Stimulated activated CD4-positive, alpha-beta T cell treated with anti-CD3 and anti-CD28 coated beads, Interleukin-15, amount 100 ng/mL, for 1 hour (primary cell): ENCODE measurements around the gene SLC17A6.

ENCODE experiments used
- DNase-seq, 2 donors: peaks; one replicate each; pipeline ENCODE4 v3.0.0-alpha.2; 2020; ENCODE audit warnings: low read depth in 1 of 2, low spot score in 1 of 2

Gene SLC17A6

DNA sequence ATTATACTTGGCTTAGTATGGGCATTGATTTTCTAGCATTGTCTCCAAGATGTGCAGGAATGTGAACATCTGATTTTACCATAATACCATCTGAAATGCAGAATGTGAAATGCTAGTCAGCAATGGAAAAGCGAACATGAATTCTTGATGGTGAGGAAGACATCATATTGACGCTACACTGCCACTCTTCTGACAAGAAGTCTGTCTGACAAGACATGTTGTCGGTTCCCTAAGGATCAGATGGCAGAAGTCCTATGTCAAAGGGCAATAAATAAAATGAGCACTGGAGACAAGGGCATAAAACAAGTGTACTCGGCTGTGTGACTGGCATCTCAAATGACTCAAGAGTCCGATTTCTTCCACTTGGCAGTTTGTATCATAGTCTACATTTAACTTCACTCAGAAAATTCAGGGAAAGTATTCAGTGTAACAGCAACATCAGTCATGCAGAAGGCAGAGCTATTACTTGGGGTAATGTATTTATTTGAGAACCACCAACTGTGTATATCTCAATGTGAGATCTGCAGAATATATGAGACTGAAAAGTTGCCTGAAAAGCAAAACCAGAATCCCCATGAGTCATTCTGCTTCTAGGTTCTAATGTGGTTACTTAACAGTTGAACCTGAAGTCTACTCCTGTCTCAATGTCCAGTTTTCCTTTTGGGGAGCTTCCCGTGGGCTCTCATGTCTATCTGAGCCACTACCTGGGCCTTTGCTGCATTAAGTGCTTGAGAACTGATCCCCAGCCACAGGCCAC, 51.5 kb downstream of the SLC17A6 start:
- no peak for DNase-seq

DNA sequence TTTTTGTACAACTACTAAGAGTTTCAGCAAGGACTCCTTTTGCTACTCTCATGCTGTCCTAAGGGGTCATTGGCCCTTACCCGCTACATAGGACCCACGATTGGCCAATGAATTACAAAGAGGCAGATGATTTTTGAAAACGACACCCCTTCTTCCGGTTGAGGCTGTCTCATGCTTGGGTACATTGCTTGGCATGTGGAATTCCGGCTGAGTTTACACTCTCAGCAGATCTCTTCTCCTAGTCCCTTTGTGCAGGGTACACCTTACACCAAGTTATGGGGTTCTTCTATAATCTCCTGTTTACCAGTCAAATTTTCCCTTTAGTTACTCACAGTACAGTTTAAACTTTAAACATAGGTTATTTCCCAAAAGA, 52.1 kb downstream of the SLC17A6 start:
- DNase-seq = no peak

DNA sequence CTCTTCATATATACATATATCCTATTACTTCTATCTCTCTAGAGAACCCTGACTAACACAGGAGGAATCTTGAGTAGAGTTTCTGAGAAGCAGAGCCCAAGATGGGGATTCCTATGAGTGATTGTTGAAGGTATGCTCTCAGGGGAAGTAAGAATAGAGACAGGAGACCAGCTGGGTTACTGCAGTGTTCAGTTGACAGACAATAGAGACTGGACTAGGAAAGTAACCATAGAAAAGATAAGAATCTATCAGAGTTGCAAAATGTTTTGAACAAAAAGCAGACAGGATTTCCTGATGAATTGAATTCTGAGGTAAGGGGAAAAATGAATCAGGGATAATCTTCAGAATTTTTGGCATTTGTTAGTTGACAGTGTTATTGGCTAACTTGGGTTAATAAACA, 54.4 kb downstream of the SLC17A6 start:
- no peak for DNase-seq

DNA sequence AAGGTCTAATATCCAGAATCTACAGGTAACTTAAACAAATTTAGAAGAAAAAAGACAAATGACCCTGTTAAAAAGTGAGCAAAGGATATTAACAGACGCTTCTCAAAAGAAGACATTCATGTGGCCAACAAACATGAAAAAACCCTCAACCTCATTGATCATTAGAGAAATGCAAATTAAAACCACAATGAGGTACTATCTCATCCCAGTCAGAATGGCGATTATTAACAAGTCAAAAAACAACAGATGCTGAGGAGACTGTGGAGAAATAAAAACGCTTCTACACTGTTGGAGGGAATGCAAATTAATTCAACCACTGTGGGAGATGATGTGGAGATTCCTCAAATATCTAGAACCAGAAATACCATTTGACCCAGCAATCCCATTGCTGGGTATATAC, 67.2 kb downstream of the SLC17A6 start:
- no peak for DNase-seq

- DNase-seq = no peak
These were observed 69.1 kb downstream of the SLC17A6 start for GRCh38 chr11:22407267-22407666.

GRCh38 chr11:22407921-22408320, 69.7 kb downstream of the SLC17A6 start:
- DNase-seq = no peak

DNA sequence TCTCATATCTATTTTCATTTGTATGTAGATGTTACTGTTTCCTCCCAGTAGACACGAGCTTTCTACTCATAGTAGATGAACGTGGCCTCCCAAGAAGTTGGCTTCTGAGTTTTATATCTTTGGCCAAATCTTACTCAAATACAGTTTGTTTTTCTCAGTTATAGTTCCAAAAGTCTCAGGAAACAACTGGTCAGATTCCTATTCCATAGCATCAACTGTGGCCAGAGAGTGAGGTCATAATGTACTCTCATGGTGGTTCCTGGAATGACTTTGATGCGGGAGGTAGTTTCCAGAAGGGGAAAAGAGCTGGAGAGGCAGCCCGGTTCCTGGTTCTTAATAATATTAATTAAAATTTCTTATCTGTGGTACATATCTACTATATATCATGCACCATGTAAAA, 77.3 kb downstream of the SLC17A6 start:
- DNase-seq = no peak

- DNase-seq = no peak
These were observed 78.3 kb downstream of the SLC17A6 start for GRCh38 chr11:22416462-22416861.

- DNase-seq = no peak
These were observed 88.7 kb downstream of the SLC17A6 start for GRCh38 chr11:22426915-22427314.
